Central memory CD8-positive, alpha-beta T cell (primary cell): ENCODE measurements around the gene GPNMB.

Experiments
- ATAC-seq: fragments of 150-1000 bp; cut with Tn5 transposase; replicated peaks from 2 replicates; pipeline ENCODE4 v1.10.0; 2022; ENCODE audit warnings: mild to moderate bottlenecking, moderate FRiP score, moderate number of reproducible peaks; ENCODE audit not compliant: poor library complexity, severe bottlenecking; ENCODE audit errors: extremely low read depth
- DNase-seq, 2 donors: peaks; one replicate each; pipeline ENCODE4 v3.0.0; 2021; ENCODE audit warnings: low spot score in 2 of 2
- H3K27ac Mint-ChIP-seq: one replicate; pipeline ENCODE4 v1.8.0; 2022; ENCODE audit warnings: low read depth, mild to moderate bottlenecking, moderate library complexity, mixed read lengths
- H3K27me3 Mint-ChIP-seq: one replicate; pipeline ENCODE4 v1.8.0; 2022; ENCODE audit warnings: mixed read lengths
- H3K36me3 Mint-ChIP-seq: one replicate; pipeline ENCODE4 v1.8.0; 2022; ENCODE audit warnings: mild to moderate bottlenecking, moderate library complexity, mixed read lengths; ENCODE audit not compliant: insufficient read depth
- H3K4me1 Mint-ChIP-seq: one replicate; pipeline ENCODE4 v1.8.0; 2022; ENCODE audit warnings: mixed read lengths
- H3K4me3 Mint-ChIP-seq: one replicate; pipeline ENCODE4 v1.8.0; 2022; ENCODE audit warnings: mild to moderate bottlenecking, moderate library complexity, mixed read lengths
- H3K9me3 Mint-ChIP-seq: one replicate; pipeline ENCODE4 v1.8.0; 2022; ENCODE audit warnings: mixed read lengths

Gene GPNMB

GRCh38 chr7:23235813-23236221, 10.8 kb upstream of the GPNMB start:
- ATAC-seq (no peak), DNase-seq (no peak)
- Mint-ChIP-seq H3K4me1 (peaks cover 11% of the 10 kb centered on the region), H3K27me3 (no peaks in the 10 kb centered on the region), H3K36me3 (no peaks in the 10 kb centered on the region), H3K27ac (no peak overlapping the region), H3K9me3 (no peaks in the 10 kb centered on the region), H3K4me3 (no peak overlapping the region)

GRCh38 chr7:23237000-23237399, 9.6 kb upstream of the GPNMB start:
- H3K4me3 Mint-ChIP-seq, result no peak overlapping the region
- no peak overlapping the region for H3K27ac Mint-ChIP-seq
- ATAC-seq, result no peak
- peaks cover 11% of the 10 kb centered on the region for H3K4me1 Mint-ChIP-seq
- H3K27me3 Mint-ChIP-seq, result peaks cover under 1% of the 10 kb centered on the region
- no peaks in the 10 kb centered on the region for H3K36me3 Mint-ChIP-seq
- DNase-seq, result no peak
- H3K9me3 Mint-ChIP-seq, result no peaks in the 10 kb centered on the region

GRCh38 chr7:23238983-23239652, 7.5 kb upstream of the GPNMB start:
- Mint-ChIP-seq H3K27me3 (peaks cover 22% of the 10 kb centered on the region), H3K9me3 (no peaks in the 10 kb centered on the region), H3K4me1 (peaks cover 7% of the 10 kb centered on the region), H3K36me3 (no peaks in the 10 kb centered on the region), H3K4me3 (no peak overlapping the region), H3K27ac (no peak overlapping the region)
- DNase-seq (no peak), ATAC-seq (no peak)

- no peak overlapping the region for H3K4me3 Mint-ChIP-seq
- H3K4me1 Mint-ChIP-seq, result peaks cover 5% of the 10 kb centered on the region
- ATAC-seq (no peak), DNase-seq (no peak)
- H3K27me3 Mint-ChIP-seq, result peaks cover 28% of the 10 kb centered on the region
- H3K9me3 Mint-ChIP-seq, result no peaks in the 10 kb centered on the region
- no peak overlapping the region for H3K27ac Mint-ChIP-seq
- no peaks in the 10 kb centered on the region for H3K36me3 Mint-ChIP-seq
Observed at GRCh38 chr7:23239698-23240097, 6.9 kb upstream of the GPNMB start.

DNA sequence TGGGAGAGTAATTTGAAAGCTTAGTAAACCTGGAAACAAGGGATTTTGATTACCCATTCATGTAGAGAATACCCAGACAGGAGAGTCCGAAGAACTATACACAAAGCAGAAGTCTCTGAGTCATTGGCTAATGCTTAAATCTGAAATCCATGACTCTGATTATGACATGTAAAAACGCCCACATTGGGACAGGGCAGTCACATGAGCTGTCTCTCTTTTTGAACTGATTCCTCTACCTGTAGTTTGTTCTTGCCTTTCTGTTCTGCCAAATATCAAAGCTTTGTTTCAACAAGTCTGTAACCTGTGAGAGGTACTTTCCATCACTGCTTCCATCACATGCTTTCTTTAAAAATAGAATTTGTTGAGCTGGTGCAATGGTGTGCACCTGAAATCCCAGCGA, 4.3 kb upstream of the GPNMB start:
- Mint-ChIP-seq H3K27me3 (peaks cover 52% of the 10 kb centered on the region), H3K36me3 (no peaks in the 10 kb centered on the region), H3K27ac (no peak overlapping the region), H3K4me3 (no peak overlapping the region), H3K4me1 (no peaks in the 10 kb centered on the region), H3K9me3 (no peaks in the 10 kb centered on the region)
- ATAC-seq (no peak), DNase-seq (no peak)

- DNase-seq (no peak), ATAC-seq (no peak)
- peaks cover 58% of the 10 kb centered on the region for H3K27me3 Mint-ChIP-seq
- no peak overlapping the region for H3K27ac Mint-ChIP-seq
- no peak overlapping the region for H3K4me3 Mint-ChIP-seq
- H3K36me3 Mint-ChIP-seq, result no peaks in the 10 kb centered on the region
- H3K4me1 Mint-ChIP-seq, result no peaks in the 10 kb centered on the region
- no peaks in the 10 kb centered on the region for H3K9me3 Mint-ChIP-seq
Observed at GRCh38 chr7:23242935-23243334, 3.6 kb upstream of the GPNMB start.

DNA sequence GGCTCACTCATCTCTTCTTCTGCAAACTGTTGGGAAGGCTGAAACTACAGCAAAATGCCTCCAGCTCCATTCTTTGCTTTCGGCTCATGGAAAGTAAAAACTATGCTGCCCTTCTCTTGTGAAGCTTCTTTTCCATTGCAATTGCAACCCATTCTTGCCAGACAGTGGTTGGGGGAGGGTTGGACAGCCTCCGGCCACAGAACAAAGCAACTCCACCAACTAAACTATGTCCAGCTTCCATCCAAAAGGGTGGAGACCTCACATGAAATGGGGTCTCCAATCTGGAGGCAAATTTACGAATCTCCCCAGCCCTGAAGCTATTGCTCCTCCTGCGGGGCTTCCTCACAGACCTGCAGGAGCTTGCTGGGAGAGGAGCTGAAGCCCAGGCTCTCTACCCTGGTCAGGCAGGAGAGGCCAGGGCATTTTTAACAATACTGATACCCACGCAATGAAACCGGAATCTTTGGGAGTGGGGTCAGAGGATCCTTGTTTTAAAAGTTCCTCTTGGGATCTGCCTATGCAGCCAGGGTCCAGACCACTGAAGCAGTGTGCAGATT, 549 bp downstream of the GPNMB start:
- no peak for ATAC-seq
- Mint-ChIP-seq H3K4me1 (no peaks in the 10 kb centered on the region), H3K27ac (no peak overlapping the region), H3K4me3 (no peak overlapping the region), H3K27me3 (peaks cover 98% of the 10 kb centered on the region), H3K36me3 (no peaks in the 10 kb centered on the region), H3K9me3 (peaks cover 8% of the 10 kb centered on the region)
- DNase-seq, result no peak

DNA sequence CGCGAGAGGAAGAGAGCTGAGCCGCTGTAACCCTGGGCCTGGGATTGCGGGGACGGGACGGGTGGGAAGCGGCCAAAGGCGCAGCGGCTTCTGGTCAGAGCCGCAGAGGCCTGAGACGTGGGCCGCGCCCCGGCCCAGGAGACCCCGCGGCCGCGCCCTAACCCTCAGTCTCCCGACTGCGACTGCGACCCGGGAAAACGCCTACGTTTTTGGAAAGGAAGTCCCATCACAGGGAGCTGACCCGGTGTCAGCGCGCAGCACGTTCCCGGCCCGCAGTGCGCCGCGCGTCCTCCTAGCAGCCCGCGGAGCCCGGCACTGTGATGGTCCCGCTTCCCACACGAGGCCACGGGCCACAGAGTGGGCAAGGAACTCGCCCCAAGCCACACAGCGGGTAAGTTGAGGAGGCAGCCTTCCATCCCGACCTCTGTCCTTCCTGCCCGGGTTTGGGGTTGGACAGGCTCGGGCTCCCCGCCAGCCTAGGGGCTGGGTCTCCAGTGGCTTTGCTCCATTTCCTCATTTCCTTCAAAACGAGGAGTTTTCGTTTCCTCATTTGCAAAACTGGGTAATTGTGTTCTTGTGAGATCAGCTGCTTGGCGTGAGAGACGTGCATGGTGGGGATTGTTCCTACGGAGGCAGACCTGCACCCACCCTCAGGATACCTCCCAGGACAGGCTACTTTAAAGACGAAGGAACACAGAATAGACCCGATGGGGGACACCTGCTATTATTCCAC, 1.2 kb downstream of the GPNMB start:
- peaks cover 98% of the 10 kb centered on the region for H3K27me3 Mint-ChIP-seq
- DNase-seq, result no peak
- no peaks in the 10 kb centered on the region for H3K36me3 Mint-ChIP-seq
- no peak for ATAC-seq
- H3K9me3 Mint-ChIP-seq, result peaks cover 8% of the 10 kb centered on the region
- no peak overlapping the region for H3K27ac Mint-ChIP-seq
- no peaks in the 10 kb centered on the region for H3K4me1 Mint-ChIP-seq
- H3K4me3 Mint-ChIP-seq, result no peak overlapping the region

DNA sequence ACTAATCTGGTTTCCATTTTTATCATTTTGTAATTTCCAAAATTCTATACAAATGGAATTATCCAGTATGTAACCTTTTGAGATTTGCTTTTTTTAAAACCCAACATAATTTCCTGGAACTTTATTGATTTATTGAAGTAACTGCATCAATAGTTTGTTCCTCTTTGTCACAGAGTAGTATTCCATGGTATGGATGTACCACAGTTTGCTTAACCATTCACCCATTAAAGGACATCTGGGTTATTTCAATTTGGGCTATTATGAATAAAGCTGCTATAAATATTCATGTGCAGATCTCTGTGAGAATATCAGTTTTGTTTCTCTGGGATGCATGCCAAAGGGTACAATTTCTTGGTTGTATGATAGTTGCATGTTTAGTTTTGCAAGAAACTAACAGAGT, 2.9 kb downstream of the GPNMB start:
- H3K27ac Mint-ChIP-seq, result no peak overlapping the region
- no peaks in the 10 kb centered on the region for H3K36me3 Mint-ChIP-seq
- no peaks in the 10 kb centered on the region for H3K4me1 Mint-ChIP-seq
- H3K27me3 Mint-ChIP-seq, result peaks cover 92% of the 10 kb centered on the region
- ATAC-seq, result no peak
- DNase-seq, result no peak
- no peak overlapping the region for H3K4me3 Mint-ChIP-seq
- peaks cover 8% of the 10 kb centered on the region for H3K9me3 Mint-ChIP-seq

GRCh38 chr7:23254051-23254681, 7.6 kb downstream of the GPNMB start:
- Mint-ChIP-seq H3K27me3 (peaks cover 86% of the 10 kb centered on the region), H3K27ac (no peak overlapping the region), H3K36me3 (peaks cover 2% of the 10 kb centered on the region), H3K9me3 (peaks cover 8% of the 10 kb centered on the region), H3K4me3 (no peak overlapping the region), H3K4me1 (no peaks in the 10 kb centered on the region)
- DNase-seq (no peak), ATAC-seq (no peak)

GRCh38 chr7:23256731-23257130, 10.2 kb downstream of the GPNMB start:
- H3K27ac Mint-ChIP-seq, result no peak overlapping the region
- peaks cover 2% of the 10 kb centered on the region for H3K36me3 Mint-ChIP-seq
- ATAC-seq, result no peak
- H3K4me3 Mint-ChIP-seq, result no peak overlapping the region
- H3K4me1 Mint-ChIP-seq, result no peaks in the 10 kb centered on the region
- DNase-seq, result no peak
- peaks cover 5% of the 10 kb centered on the region for H3K9me3 Mint-ChIP-seq
- H3K27me3 Mint-ChIP-seq, result peaks cover 73% of the 10 kb centered on the region

DNA sequence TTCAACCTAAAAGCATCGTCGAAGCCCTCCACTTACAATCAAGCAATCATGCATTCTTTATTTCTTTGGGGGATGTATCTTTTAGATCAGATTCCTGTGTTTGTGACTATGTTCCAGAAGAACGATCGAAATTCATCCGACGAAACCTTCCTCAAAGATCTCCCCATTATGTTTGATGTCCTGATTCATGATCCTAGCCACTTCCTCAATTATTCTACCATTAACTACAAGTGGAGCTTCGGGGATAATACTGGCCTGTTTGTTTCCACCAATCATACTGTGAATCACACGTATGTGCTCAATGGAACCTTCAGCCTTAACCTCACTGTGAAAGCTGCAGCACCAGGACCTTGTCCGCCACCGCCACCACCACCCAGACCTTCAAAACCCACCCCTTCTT, 13.8 kb downstream of the GPNMB start:
- Mint-ChIP-seq H3K27ac (no peak overlapping the region), H3K4me3 (no peak overlapping the region), H3K9me3 (no peaks in the 10 kb centered on the region), H3K27me3 (peaks cover 43% of the 10 kb centered on the region), H3K4me1 (no peaks in the 10 kb centered on the region), H3K36me3 (peaks cover 2% of the 10 kb centered on the region)
- DNase-seq, result no peak
- ATAC-seq, result no peak
